Ectodermal cell (in vitro differentiated cells): ENCODE measurements around the gene LNPK.
"Not testable (repeated sequence)": the region's sequence is repeated elsewhere in the genome, so short reads cannot be mapped to it uniquely, and the experiment has no call there.

Experiments
- H3K27ac ChIP-seq: 2 replicates; pipeline ENCODE4 v1.7.0; 2013; ENCODE audit warnings: mild to moderate bottlenecking, low read depth, low read length; ENCODE audit not compliant: insufficient read depth, poor library complexity, severe bottlenecking
- H3K27me3 ChIP-seq: 2 replicates; pipeline ENCODE4 v1.7.0; 2013; ENCODE audit warnings: mild to moderate bottlenecking, low read length; ENCODE audit not compliant: insufficient read depth, control insufficient read depth, poor library complexity, severe bottlenecking
- H3K36me3 ChIP-seq: one replicate; pipeline ENCODE4 v1.7.0; 2013; ENCODE audit warnings: low read length; ENCODE audit not compliant: control insufficient read depth, insufficient read depth
- H3K4me1 ChIP-seq: one replicate; pipeline ENCODE4 v1.7.0; 2013; ENCODE audit warnings: low read length; ENCODE audit not compliant: control insufficient read depth, insufficient read depth
- H3K4me3 ChIP-seq: 2 replicates; pipeline ENCODE4 v1.7.0; 2013; ENCODE audit warnings: low read depth, low read length, control low read depth; ENCODE audit not compliant: insufficient read depth
- H3K9me3 ChIP-seq: 2 replicates; pipeline ENCODE4 v1.7.0; 2013; ENCODE audit warnings: mild to moderate bottlenecking, low read length, moderate library complexity; ENCODE audit not compliant: control insufficient read depth
- WGBS, 2 experiments: methylation state at CpG; one replicate each; pipeline ENCODE4 v1.1.7; 2013; ENCODE audit warnings: missing lambda C conversion rate in 2 of 2; 5-methylcytosine and 5-hydroxymethylcytosine counted together

LNPK gene

GRCh38 chr2:175914846-175915245, 87.2 kb downstream of the LNPK start:
- no peaks in the 10 kb centered on the region for H3K4me1 ChIP-seq
- no peak overlapping the region for H3K27ac ChIP-seq
- H3K36me3 ChIP-seq = no peaks in the 10 kb centered on the region
- H3K27me3 ChIP-seq = no peaks in the 10 kb centered on the region
- no peaks in the 10 kb centered on the region for H3K9me3 ChIP-seq
- no peak overlapping the region for H3K4me3 ChIP-seq
- WGBS, 2 experiments = 88 to 90% methylated on average over 1 to 2 of the region's 3 CpGs

- 93 to 95% methylated on average over 12 of the region's 12 CpGs for WGBS, 2 experiments
- H3K4me3 ChIP-seq, H3K27ac ChIP-seq, H3K4me1 ChIP-seq, H3K27me3 ChIP-seq, H3K9me3 ChIP-seq, H3K36me3 ChIP-seq: not testable (repeated sequence)
These were observed 88.0 kb downstream of the LNPK start for GRCh38 chr2:175913849-175914743.

- not testable (repeated sequence) for H3K27me3 ChIP-seq, H3K27ac ChIP-seq, H3K4me1 ChIP-seq, H3K9me3 ChIP-seq, H3K36me3 ChIP-seq, H3K4me3 ChIP-seq
- WGBS, 2 experiments = 95 to 97% methylated on average over 2 of the region's 2 CpGs
These were observed 88.8 kb downstream of the LNPK start for GRCh38 chr2:175913267-175913666.

GRCh38 chr2:175904035-175904434, 98.0 kb downstream of the LNPK start:
- Histone ChIP-seq H3K27me3 (no peaks in the 10 kb centered on the region), H3K9me3 (no peaks in the 10 kb centered on the region), H3K4me1 (no peaks in the 10 kb centered on the region), H3K4me3 (no peak overlapping the region), H3K27ac (no peak overlapping the region), H3K36me3 (no peaks in the 10 kb centered on the region)
- 94% methylated on average over 3 to 4 of the region's 4 CpGs for WGBS, 2 experiments

- no peak overlapping the region for H3K4me3 ChIP-seq
- no peaks in the 10 kb centered on the region for H3K36me3 ChIP-seq
- WGBS, 2 experiments = 100% methylated on average over 1 of the region's 1 CpG; no CpG with 5 or more reads in 1 of the 2 experiments
- H3K27me3 ChIP-seq = no peaks in the 10 kb centered on the region
- no peak overlapping the region for H3K27ac ChIP-seq
- no peaks in the 10 kb centered on the region for H3K4me1 ChIP-seq
- H3K9me3 ChIP-seq = no peaks in the 10 kb centered on the region
These were observed 98.6 kb downstream of the LNPK start for GRCh38 chr2:175903384-175903936.

GRCh38 chr2:175895957-175896356, 106.1 kb downstream of the LNPK start:
- H3K9me3 ChIP-seq, H3K36me3 ChIP-seq, H3K4me3 ChIP-seq, H3K27me3 ChIP-seq, H3K4me1 ChIP-seq, H3K27ac ChIP-seq: not testable (repeated sequence)
- WGBS, 2 experiments = 100% methylated on average over 1 of the region's 1 CpG; no CpG with 5 or more reads in 1 of the 2 experiments

GRCh38 chr2:175892046-175892445, 110.0 kb downstream of the LNPK start:
- H3K9me3 ChIP-seq = no peaks in the 10 kb centered on the region
- H3K27me3 ChIP-seq = no peaks in the 10 kb centered on the region
- no peak overlapping the region for H3K4me3 ChIP-seq
- no peak overlapping the region for H3K27ac ChIP-seq
- 88% methylated on average over 2 of the region's 2 CpGs; no CpG with 5 or more reads in 1 of the 2 experiments for WGBS, 2 experiments
- H3K36me3 ChIP-seq = no peaks in the 10 kb centered on the region
- no peaks in the 10 kb centered on the region for H3K4me1 ChIP-seq

GRCh38 chr2:175890636-175891242, 111.3 kb downstream of the LNPK start:
- WGBS, 2 experiments = 95% methylated on average over 9 of the region's 9 CpGs
- no peaks in the 10 kb centered on the region for H3K4me1 ChIP-seq
- no peaks in the 10 kb centered on the region for H3K27me3 ChIP-seq
- no peak overlapping the region for H3K4me3 ChIP-seq
- no peaks in the 10 kb centered on the region for H3K9me3 ChIP-seq
- H3K27ac ChIP-seq = no peak overlapping the region
- H3K36me3 ChIP-seq = no peaks in the 10 kb centered on the region

- H3K4me3 ChIP-seq = no peak overlapping the region
- H3K9me3 ChIP-seq = no peaks in the 10 kb centered on the region
- peaks cover 2% of the 10 kb centered on the region for H3K4me1 ChIP-seq
- 77 to 83% methylated on average over 3 of the region's 3 CpGs for WGBS, 2 experiments
- no peaks in the 10 kb centered on the region for H3K36me3 ChIP-seq
- H3K27me3 ChIP-seq = no peaks in the 10 kb centered on the region
- no peak overlapping the region for H3K27ac ChIP-seq
These were observed 112.3 kb downstream of the LNPK start for GRCh38 chr2:175889701-175890302.

GRCh38 chr2:175887776-175888175, 114.3 kb downstream of the LNPK start:
- peaks cover 8% of the 10 kb centered on the region for H3K4me1 ChIP-seq
- H3K4me3 ChIP-seq = no peak overlapping the region
- H3K27ac ChIP-seq = no peak overlapping the region
- WGBS, 2 experiments = 85 to 98% methylated on average over 1 to 2 of the region's 2 CpGs
- H3K36me3 ChIP-seq = no peaks in the 10 kb centered on the region
- no peaks in the 10 kb centered on the region for H3K27me3 ChIP-seq
- H3K9me3 ChIP-seq = no peaks in the 10 kb centered on the region
